ENCODE measurements around the gene NFKBIE. TPM values are rescaled to one million over a fixed set of nuclear protein-coding genes. Genes with fewer than 3 reads are reported as not detected.

The NFKBIE gene
- total and polyA plus RNA-seq, 2 of the 13 experiments (the other 11 are each of a cell fraction or from before 2014, with no cell fraction given), result 6.7 to 14.5 TPM

- TF ChIP-seq SETDB1 (CRISPR knock-in tag; IDR thresholded peaks at IDR 0.05; ENCODE audit: borderline replicate concordance) (no peak), GPBP1L1 (CRISPR knock-in tag; IDR thresholded peaks at IDR 0.05) (no peak), POLR2G (IDR thresholded peaks at IDR 0.05; ENCODE audit: low read depth, low read length) (peak; percentile 80), ZNF121 (CRISPR knock-in tag; IDR thresholded peaks at IDR 0.05) (no peak), KLF12 (CRISPR knock-in tag; IDR thresholded peaks at IDR 0.05; ENCODE audit: borderline replicate concordance) (no peak), FOXO1 (CRISPR knock-in tag; IDR thresholded peaks at IDR 0.05) (peak; percentile 55; the same call in 1 of the 2 replicates), NBN (conservative IDR thresholded peaks at IDR 0.05) (no peak), SP4 (CRISPR knock-in tag; IDR thresholded peaks at IDR 0.05) (peak; percentile 34; the same call in 1 of the 2 replicates), SIN3A (IDR thresholded peaks at IDR 0.05; ENCODE audit: borderline replicate concordance, low read depth, low read length) (peak; percentile 59; the same call in 1 of the 2 replicates), MEF2D (CRISPR knock-in tag; IDR thresholded peaks at IDR 0.05) (peak; percentile 81), HDAC1 (CRISPR knock-in tag; IDR thresholded peaks at IDR 0.05) (peak; percentile 82), PCBP1 (IDR thresholded peaks at IDR 0.05; ENCODE audit: borderline replicate concordance, low read depth, low read length) (no peak), ZFYVE20 (CRISPR knock-in tag; IDR thresholded peaks at IDR 0.05; ENCODE audit: borderline replicate concordance, low read depth) (no peak), ZNF784 (CRISPR knock-in tag; IDR thresholded peaks at IDR 0.05; ENCODE audit: borderline replicate concordance) (no peak), ZNF850 (CRISPR knock-in tag; conservative IDR thresholded peaks at IDR 0.05) (peak; percentile 85; the same call in 1 of the 2 replicates)
- TF ChIP-seq, protein P1, sequence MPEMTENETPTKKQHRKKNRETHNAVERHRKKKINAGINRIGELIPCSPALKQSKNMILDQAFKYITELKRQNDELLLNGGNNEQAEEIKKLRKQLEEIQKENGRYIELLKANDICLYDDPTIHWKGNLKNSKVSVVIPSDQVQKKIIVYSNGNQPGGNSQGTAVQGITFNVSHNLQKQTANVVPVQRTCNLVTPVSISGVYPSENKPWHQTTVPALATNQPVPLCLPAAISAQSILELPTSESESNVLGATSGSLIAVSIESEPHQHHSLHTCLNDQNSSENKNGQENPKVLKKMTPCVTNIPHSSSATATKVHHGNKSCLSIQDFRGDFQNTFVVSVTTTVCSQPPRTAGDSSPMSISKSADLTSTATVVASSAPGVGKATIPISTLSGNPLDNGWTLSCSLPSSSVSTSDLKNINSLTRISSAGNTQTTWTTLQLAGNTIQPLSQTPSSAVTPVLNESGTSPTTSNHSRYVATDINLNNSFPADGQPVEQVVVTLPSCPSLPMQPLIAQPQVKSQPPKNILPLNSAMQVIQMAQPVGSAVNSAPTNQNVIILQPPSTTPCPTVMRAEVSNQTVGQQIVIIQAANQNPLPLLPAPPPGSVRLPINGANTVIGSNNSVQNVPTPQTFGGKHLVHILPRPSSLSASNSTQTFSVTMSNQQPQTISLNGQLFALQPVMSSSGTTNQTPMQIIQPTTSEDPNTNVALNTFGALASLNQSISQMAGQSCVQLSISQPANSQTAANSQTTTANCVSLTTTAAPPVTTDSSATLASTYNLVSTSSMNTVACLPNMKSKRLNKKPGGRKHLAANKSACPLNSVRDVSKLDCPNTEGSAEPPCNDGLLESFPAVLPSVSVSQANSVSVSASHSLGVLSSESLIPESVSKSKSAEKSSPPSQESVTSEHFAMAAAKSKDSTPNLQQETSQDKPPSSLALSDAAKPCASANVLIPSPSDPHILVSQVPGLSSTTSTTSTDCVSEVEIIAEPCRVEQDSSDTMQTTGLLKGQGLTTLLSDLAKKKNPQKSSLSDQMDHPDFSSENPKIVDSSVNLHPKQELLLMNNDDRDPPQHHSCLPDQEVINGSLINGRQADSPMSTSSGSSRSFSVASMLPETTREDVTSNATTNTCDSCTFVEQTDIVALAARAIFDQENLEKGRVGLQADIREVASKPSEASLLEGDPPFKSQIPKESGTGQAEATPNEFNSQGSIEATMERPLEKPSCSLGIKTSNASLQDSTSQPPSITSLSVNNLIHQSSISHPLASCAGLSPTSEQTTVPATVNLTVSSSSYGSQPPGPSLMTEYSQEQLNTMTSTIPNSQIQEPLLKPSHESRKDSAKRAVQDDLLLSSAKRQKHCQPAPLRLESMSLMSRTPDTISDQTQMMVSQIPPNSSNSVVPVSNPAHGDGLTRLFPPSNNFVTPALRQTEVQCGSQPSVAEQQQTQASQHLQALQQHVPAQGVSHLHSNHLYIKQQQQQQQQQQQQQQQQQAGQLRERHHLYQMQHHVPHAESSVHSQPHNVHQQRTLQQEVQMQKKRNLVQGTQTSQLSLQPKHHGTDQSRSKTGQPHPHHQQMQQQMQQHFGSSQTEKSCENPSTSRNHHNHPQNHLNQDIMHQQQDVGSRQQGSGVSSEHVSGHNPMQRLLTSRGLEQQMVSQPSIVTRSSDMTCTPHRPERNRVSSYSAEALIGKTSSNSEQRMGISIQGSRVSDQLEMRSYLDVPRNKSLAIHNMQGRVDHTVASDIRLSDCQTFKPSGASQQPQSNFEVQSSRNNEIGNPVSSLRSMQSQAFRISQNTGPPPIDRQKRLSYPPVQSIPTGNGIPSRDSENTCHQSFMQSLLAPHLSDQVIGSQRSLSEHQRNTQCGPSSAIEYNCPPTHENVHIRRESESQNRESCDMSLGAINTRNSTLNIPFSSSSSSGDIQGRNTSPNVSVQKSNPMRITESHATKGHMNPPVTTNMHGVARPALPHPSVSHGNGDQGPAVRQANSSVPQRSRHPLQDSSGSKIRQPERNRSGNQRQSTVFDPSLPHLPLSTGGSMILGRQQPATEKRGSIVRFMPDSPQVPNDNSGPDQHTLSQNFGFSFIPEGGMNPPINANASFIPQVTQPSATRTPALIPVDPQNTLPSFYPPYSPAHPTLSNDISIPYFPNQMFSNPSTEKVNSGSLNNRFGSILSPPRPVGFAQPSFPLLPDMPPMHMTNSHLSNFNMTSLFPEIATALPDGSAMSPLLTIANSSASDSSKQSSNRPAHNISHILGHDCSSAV (CRISPR knock-in tag; IDR thresholded peaks at IDR 0.05; ENCODE audit: borderline replicate concordance), result no peak
Measured at GRCh38 chr6:44237021-44237812, 28.1 kb downstream of the NFKBIE start (continued).

Data from HepG2 (cell line).